SJCRH30 (cell line): ENCODE measurements around the gene FARP1. TPM values are rescaled to one million over a fixed set of nuclear protein-coding genes. Genes with fewer than 3 reads are reported as not detected.
"Not testable (repeated sequence)": the region's sequence is repeated elsewhere in the genome, so short reads cannot be mapped to it uniquely, and the experiment has no call there.

Experiments
- DNase-seq, 2 experiments: peaks; one replicate each; pipeline ENCODE4 v3.0.0-alpha.2; 2015 to 2020
- H3K27ac ChIP-seq: fragments of 250-450 bp; sonication (Bioruptor Pico); 2 replicates; pipeline ENCODE4 v1.5.1; 2020; ENCODE audit warnings: mild to moderate bottlenecking, moderate library complexity
- H3K27me3 ChIP-seq: fragments of 250-450 bp; sonication (Bioruptor Pico); 2 replicates; pipeline ENCODE4 v1.5.1; 2020; ENCODE audit warnings: mild to moderate bottlenecking, moderate library complexity
- H3K36me3 ChIP-seq: fragments of 250-450 bp; sonication (Bioruptor Pico); 2 replicates; pipeline ENCODE4 v1.5.1; 2020; ENCODE audit warnings: mild to moderate bottlenecking, moderate library complexity
- H3K4me1 ChIP-seq: fragments of 250-450 bp; sonication (Bioruptor Pico); 2 replicates; pipeline ENCODE4 v1.5.1; 2020; ENCODE audit warnings: mild to moderate bottlenecking, moderate library complexity
- H3K4me3 ChIP-seq: fragments of 250-450 bp; sonication (Bioruptor Pico); 2 replicates; pipeline ENCODE4 v1.5.1; 2020; ENCODE audit warnings: mild to moderate bottlenecking, moderate library complexity
- H3K9me3 ChIP-seq: fragments of 250-450 bp; sonication (Bioruptor Pico); replicated peaks from 2 replicates; pipeline ENCODE4 v1.5.1; 2020; ENCODE audit warnings: mild to moderate bottlenecking, moderate library complexity
- total RNA-seq: library from RNA; depleted of rRNA; stranded (reverse); fragments of >200 nt; shearing (Covaris generic); gene quantifications from 2 replicates; pipeline ENCODE4 v1.2.3, GENCODE V29; 2014

The FARP1 gene
- total RNA-seq, 1 experiment from 2014 or later, result 32.5 TPM

DNA sequence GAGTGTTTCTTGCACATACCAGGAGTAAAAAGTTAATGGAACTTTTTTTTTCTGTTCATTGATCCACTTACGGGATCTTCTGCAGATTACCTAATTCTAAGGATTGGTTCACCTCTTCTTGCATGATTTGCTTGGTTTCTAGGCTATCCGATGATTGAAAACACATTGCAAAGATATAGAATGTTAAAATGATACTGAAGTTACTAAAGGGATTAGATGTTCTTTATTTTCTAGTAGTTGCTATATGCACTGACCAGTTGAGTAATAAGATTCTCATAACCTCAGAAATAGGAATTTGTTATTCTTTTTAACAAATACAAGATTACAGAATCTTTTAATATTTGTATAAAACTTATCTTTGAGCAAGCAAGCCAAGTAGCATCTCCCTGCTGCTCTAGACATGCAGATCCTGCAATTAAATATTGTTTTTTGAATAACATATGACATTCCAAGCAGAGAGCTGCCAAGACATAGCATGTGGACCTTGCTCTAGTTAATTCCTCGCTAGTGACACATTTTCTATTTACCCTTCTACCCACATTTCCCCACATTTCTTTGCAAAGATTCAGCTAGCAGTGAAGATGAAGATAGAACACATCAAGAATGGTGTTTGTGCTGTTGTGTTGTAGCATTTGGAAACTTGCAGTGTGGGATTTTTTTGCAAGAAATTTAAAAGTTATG is 85.9 kb downstream of the FARP1 start:
- no peaks in the 10 kb centered on the region for H3K4me1 ChIP-seq
- no peaks in the 10 kb centered on the region for H3K27me3 ChIP-seq
- peaks cover 8% of the 10 kb centered on the region; the same call in 1 of the 2 replicates for H3K9me3 ChIP-seq
- no peak for DNase-seq
- no peak overlapping the region for H3K27ac ChIP-seq
- H3K36me3 ChIP-seq, result no peaks in the 10 kb centered on the region
- no peak overlapping the region for H3K4me3 ChIP-seq

DNA sequence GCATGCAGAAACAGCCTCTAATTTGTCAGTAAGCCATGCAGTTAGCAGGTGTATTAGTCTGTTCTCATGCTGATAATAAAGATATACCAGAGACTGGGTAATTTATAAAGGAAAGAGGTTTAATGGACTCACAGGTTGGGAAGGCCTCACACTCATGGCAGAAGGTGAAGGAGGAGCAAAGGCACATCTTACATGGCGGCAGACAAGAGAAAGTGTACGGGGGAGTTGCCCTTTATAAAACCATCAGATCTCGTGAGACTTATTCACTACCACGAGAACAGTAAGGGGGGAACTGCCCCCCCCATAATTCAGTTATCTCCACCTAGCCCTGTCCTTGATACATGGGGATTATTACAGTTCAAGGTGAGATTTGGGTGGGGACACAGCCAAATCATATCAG is 87.9 kb downstream of the FARP1 start:
- not testable (repeated sequence) for H3K4me3 ChIP-seq, H3K27me3 ChIP-seq, H3K27ac ChIP-seq, DNase-seq, H3K9me3 ChIP-seq, H3K4me1 ChIP-seq, H3K36me3 ChIP-seq

DNA sequence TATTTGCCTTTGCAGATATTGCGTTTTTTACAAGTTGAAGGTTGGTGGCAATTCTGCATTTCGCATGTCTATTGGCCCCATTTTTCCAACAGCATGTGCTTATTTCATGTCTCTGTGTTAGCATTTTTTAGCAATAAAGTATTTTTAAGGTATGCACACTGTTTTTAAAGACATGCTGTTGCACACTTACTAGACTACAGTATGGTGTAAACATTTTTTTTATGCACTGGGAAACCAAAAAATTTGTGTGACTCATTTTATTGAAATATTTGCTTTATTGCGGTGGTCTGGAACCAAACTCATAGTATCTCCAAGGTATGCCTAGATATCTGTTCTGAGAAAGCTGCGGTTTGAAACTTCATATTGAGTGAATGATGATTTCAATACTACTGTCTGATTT is 89.6 kb downstream of the FARP1 start:
- Histone ChIP-seq H3K36me3 (no peaks in the 10 kb centered on the region), H3K4me3 (no peak overlapping the region), H3K4me1 (no peaks in the 10 kb centered on the region), H3K9me3 (peaks cover 8% of the 10 kb centered on the region; the same call in 1 of the 2 replicates), H3K27ac (no peak overlapping the region), H3K27me3 (no peaks in the 10 kb centered on the region)
- no peak for DNase-seq

DNA sequence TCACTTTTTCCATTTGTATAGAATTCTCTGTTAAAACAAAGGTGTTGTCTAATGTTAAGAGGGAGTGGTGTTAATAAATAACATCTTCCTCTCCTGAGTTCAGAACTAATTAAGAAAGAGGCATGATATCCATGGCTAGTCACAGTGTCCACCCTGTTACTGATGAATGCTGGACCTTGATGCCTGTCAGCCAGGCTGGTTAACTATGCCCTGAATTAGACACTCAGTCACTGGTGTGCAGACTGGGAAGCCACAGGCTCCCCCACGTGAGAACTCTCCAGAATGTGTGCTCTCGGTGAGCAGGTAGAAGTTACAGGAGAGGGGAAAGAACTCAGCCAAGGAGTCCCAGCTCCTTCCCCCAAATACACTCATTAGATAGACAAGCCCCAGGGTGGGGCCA is 90.2 kb downstream of the FARP1 start:
- no peaks in the 10 kb centered on the region for H3K36me3 ChIP-seq

DNA sequence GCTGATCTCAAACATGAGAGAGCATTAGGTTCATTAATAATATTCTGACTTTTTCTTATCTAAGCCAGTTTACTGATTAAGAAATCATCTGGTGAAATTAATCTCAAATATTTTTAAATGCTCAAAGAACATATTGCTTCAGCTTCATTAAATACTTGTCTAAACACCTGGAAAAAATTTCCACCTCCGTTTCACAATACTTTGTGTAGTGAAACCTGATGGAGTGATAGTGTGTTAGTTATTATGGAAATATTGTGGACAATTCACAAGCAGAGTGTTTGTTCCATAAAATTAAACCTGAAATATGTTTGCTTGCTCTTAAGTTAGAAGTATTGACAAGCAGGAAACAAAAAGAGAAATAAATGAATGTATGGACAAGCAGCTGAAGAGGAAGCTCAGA is 91.5 kb downstream of the FARP1 start:
- Histone ChIP-seq H3K4me1 (peaks cover 12% of the 10 kb centered on the region), H3K4me3 (no peak overlapping the region), H3K27ac (no peak overlapping the region), H3K9me3 (peaks cover 5% of the 10 kb centered on the region; the same call in 1 of the 2 replicates), H3K36me3 (no peaks in the 10 kb centered on the region), H3K27me3 (no peaks in the 10 kb centered on the region)
- DNase-seq, result no peak

More for the DNA sequence above, 90.2 kb downstream of the FARP1 start:
- Histone ChIP-seq H3K4me1 (no peaks in the 10 kb centered on the region), H3K4me3 (no peak overlapping the region), H3K27ac (no peak overlapping the region), H3K9me3 (peaks cover 8% of the 10 kb centered on the region; the same call in 1 of the 2 replicates), H3K27me3 (no peaks in the 10 kb centered on the region)
- no peak for DNase-seq

DNA sequence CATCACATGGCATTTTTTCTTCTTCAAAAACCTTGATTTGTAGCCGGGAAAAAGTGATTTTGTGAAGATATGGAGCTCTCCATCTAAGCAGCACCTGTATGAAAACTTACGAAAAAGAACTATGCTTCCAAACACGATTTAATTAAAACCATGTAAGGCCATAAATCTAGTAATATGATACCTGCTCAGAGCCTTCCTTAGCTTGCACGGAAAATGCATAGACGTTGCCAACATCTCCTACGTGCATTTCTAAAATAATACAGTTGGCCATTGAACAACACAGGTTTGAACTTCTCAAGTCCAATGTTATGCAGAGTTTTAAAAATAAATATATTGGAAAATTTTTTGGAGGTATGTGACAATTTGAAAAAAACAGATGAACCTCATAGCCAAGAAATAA is 93.3 kb downstream of the FARP1 start:
- Histone ChIP-seq H3K4me3 (no peak overlapping the region), H3K36me3 (no peaks in the 10 kb centered on the region), H3K27me3 (no peaks in the 10 kb centered on the region), H3K4me1 (peaks cover 21% of the 10 kb centered on the region), H3K27ac (no peak overlapping the region), H3K9me3 (no peaks in the 10 kb centered on the region)
- DNase-seq, result no peak

DNA sequence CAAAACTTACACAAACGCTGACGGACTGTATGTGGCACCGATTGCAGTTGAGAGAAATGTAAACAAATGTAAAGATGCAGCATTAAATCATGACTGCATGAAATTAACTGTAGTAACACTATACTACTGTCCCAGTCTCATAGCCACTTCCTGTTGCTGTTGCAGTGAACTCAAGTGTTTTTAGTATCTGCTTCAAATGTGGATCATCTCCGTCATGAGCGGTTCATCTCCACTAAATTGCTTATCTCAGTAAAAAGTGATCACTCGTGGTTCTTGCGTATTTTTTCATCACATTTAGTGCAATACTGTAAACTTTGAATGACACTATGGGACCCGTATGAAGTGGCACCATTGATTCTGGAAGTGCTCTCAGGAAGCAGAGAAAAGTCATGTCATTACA is 94.4 kb downstream of the FARP1 start:
- Histone ChIP-seq H3K27ac (no peak overlapping the region), H3K4me3 (no peak overlapping the region), H3K27me3 (no peaks in the 10 kb centered on the region), H3K36me3 (no peaks in the 10 kb centered on the region), H3K4me1 (peaks cover 21% of the 10 kb centered on the region), H3K9me3 (no peaks in the 10 kb centered on the region)
- no peak for DNase-seq

DNA sequence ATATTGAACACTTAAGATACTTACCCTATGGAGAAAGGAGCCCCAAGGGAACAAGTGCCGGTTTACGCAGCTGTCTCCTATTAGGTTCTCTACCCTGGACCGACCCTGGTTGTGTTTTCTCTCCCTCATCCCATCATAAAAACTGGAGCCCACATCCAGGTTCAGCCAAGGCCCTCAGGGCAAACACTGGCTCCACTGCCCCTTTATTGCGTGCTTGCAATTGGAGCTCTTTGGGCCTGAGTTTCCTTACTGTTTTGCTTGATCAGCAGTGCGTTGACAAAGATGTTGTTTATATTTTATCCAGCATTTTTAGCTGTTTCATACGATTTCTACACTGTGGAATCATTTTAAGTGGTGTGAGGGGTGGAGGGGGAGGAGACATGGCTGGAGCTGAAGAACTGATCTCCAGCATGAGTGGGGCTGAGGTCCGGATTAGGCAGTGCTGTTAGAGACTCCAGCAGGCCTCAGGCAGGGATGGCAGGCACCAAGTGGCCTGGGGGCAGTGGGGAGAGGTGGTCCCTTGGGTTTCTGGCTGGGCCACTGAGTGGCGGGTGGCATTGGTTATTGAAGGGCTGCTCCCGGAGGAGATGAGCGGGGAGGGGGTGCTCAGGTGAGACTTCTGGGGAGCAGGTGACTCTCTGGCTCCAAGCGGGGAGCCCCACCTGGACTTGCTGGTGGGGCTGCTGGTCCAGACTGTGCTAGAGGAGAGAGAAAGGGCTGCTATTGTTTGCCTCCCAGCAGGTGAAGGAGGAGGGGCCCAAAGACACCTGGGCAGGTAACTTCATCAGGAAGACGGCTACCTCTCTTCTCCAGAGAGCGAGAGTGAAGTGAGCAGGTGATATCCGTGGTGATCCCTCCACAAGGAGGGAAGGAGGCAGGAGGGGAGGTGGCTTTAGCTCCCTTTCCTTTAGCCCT is 96.5 kb downstream of the FARP1 start:
- no peaks in the 10 kb centered on the region for H3K9me3 ChIP-seq
- H3K4me1 ChIP-seq, result peaks cover 21% of the 10 kb centered on the region
- DNase-seq, result peak; percentile 83 to 92
- H3K36me3 ChIP-seq, result no peaks in the 10 kb centered on the region
- H3K27ac ChIP-seq, result no peak overlapping the region
- H3K27me3 ChIP-seq, result no peaks in the 10 kb centered on the region
- H3K4me3 ChIP-seq, result no peak overlapping the region

DNA sequence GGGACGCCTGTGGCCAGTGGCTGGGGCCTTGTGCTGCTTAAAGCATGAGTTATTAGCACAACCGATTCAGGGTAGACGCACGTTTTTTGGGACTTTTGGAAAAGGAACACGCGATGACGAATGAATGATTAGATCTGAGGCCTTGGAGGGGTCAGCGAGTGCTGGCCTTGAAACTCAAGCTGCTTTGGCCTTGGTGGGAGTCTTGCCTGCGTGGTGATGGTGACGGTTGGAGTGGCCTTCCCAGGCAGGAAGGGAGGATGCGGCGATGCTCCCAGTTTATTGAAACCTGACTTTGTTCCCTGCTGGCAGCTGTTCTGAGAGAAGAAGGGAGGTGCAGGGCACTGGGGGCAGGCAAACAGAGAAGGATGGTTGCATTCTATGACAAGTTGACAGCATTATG is 97.2 kb downstream of the FARP1 start:
- DNase-seq, result no peak
- no peak overlapping the region for H3K27ac ChIP-seq
- no peaks in the 10 kb centered on the region for H3K9me3 ChIP-seq
- H3K36me3 ChIP-seq, result no peaks in the 10 kb centered on the region
- no peaks in the 10 kb centered on the region for H3K27me3 ChIP-seq
- peaks cover 21% of the 10 kb centered on the region for H3K4me1 ChIP-seq
- H3K4me3 ChIP-seq, result no peak overlapping the region

DNA sequence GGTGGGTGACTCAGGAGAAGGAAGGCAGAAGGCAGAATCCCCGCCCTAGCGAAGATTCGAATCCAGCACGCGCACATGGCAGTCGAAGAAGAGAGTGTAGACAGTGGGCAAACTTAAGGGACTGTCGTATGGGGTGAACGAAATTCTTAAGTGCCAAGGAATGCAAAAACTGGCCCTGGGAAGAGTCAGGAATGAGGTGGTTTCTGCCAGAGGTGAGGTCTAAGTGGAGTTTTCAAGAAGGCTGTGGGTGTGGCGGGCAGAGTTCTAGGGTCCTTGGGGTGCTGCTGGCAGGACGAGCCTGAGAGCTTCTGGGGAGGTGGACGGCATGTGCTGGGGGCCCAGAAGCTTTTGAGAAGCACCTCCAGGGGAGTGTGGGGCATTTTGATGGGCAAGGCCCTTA is 98.1 kb downstream of the FARP1 start:
- Histone ChIP-seq H3K36me3 (no peaks in the 10 kb centered on the region), H3K27me3 (no peaks in the 10 kb centered on the region), H3K27ac (no peak overlapping the region), H3K9me3 (no peaks in the 10 kb centered on the region), H3K4me1 (peaks cover 21% of the 10 kb centered on the region), H3K4me3 (no peak overlapping the region)
- DNase-seq, result no peak

DNA sequence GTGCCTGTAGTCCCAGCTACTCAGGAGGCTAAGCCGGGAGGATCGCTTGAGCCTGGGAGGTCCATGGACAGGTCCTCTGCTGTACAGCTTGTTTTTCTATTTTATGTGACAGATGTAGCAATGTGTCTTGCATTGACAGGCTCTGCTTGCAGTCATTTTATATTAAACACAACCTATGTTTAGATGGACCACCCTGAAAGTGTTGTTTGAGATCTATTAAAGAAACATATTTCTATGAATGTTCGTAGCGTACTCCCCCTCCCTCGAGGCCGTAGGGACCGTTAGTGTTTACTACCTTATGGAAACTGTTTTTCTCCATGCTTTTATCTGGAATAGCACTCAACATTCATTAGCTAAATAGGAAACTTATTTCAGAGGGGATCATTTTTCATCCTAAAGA is 99.1 kb downstream of the FARP1 start:
- no peaks in the 10 kb centered on the region for H3K36me3 ChIP-seq
- peaks cover 27% of the 10 kb centered on the region for H3K4me1 ChIP-seq
- no peaks in the 10 kb centered on the region for H3K9me3 ChIP-seq
- no peaks in the 10 kb centered on the region for H3K27me3 ChIP-seq
- DNase-seq, result peak in 1 of 2 experiments; percentile 57
- H3K27ac ChIP-seq, result no peak overlapping the region
- no peak overlapping the region for H3K4me3 ChIP-seq

DNA sequence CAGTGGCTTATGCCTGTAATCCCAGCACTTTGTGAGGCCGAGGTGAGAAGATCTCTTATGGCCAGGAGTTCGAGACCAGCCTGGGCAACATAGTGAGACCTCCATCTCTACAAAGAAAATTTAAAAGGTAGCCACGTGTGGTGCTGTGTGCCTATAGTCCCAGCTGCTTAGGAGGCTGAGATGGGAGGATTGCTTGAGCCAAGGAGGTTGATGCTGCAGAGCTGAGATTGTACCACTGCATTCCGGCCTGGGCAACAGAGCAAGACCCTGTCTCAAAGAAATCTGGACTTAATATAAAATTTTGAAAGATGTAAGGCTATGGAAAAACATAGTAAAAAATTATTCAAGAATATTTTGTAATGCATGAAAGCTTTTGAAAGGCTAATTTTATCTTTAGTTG is 99.5 kb downstream of the FARP1 start:
- Histone ChIP-seq H3K27ac (no peak overlapping the region), H3K36me3 (no peaks in the 10 kb centered on the region), H3K9me3 (no peaks in the 10 kb centered on the region), H3K27me3 (no peaks in the 10 kb centered on the region), H3K4me3 (no peak overlapping the region), H3K4me1 (peaks cover 31% of the 10 kb centered on the region)
- DNase-seq, result no peak

DNA sequence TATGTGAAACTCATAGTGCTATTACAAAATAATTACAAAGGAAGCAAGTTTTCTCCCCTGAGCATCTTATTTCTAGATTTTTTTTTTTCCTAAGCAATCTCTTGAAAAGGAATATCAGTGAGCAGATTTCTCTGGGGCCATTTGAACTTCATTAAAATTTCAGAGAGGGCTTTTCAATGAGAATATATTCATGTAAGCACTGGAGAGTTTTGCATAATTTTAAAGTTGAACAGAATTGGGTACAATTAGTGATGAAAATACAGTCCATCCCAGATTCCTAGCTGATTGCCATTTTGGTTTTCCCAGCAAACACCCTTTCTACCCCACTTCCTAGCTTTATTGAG is 101.0 kb downstream of the FARP1 start:
- Histone ChIP-seq H3K27ac (no peak overlapping the region), H3K36me3 (no peaks in the 10 kb centered on the region), H3K4me1 (peaks cover 26% of the 10 kb centered on the region), H3K4me3 (no peak overlapping the region), H3K9me3 (no peaks in the 10 kb centered on the region), H3K27me3 (no peaks in the 10 kb centered on the region)
- DNase-seq, result no peak

DNA sequence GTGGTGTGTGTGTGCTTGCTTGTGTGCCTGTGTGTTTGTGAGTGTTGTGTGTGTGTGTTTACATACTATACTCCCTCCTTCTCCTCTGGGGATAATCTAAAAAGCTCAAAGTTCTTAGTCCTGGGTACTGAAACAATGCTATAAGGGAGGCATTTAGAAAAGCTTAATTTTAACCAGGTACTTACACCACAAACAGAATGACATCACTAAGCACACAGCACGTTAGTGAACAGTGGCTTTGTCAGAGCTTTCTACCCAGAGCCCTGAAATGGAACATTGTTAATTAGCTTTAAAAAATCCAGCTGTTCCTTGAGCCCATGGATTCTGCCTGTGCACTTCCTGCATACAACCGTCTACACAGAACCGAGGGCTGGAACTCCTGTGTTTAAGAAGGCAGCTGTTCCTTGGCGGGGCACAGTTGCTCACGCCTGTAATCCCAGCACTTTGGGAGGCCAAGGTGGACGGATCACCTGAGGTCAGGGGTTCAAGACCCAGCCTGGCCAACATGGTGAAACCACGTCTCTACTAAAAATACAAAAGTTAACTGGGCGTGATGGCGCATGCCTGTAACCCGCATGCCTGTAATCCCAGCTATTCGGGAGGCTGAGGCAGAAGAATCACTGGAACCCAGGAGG is 103.8 kb downstream of the FARP1 start:
- Histone ChIP-seq H3K27ac (peak overlapping the region; percentile 38), H3K4me1 (peaks cover 12% of the 10 kb centered on the region), H3K27me3 (no peaks in the 10 kb centered on the region), H3K36me3 (no peaks in the 10 kb centered on the region), H3K9me3 (no peaks in the 10 kb centered on the region), H3K4me3 (no peak overlapping the region)
- DNase-seq, result peak; percentile 88 to 95

DNA sequence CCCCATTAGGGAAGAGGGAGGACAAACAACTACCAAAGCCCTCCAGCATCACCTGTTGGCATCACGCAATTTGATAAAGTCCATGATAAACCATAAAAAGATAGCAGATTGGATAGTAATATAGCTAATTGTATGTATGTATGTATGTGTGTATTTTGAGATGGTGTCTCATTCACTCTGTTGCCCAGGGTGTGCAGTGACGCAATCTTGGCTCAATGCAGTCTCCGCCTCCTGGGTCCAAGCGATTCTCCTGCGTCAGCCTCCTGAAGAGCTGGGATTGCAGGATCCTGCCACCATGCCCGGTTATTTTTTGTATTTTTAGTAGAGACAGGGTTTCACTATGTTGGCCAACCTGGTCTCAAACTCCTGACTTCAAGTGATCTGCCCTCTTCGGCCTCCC is 108.8 kb downstream of the FARP1 start:
- Histone ChIP-seq H3K9me3 (no peaks in the 10 kb centered on the region), H3K4me1 (peaks cover 27% of the 10 kb centered on the region), H3K4me3 (no peak overlapping the region), H3K27ac (no peak overlapping the region), H3K27me3 (no peaks in the 10 kb centered on the region), H3K36me3 (no peaks in the 10 kb centered on the region)
- DNase-seq, result no peak
